NCI-H2081 (cell line): Measurements from ENCODE around the gene IRF5.

Experiments used
- DNase-seq, 2 experiments: peaks; one replicate each; lab custom pipeline; 2025; lab: John Stamatoyannopoulos, UW

Gene IRF5

DNA sequence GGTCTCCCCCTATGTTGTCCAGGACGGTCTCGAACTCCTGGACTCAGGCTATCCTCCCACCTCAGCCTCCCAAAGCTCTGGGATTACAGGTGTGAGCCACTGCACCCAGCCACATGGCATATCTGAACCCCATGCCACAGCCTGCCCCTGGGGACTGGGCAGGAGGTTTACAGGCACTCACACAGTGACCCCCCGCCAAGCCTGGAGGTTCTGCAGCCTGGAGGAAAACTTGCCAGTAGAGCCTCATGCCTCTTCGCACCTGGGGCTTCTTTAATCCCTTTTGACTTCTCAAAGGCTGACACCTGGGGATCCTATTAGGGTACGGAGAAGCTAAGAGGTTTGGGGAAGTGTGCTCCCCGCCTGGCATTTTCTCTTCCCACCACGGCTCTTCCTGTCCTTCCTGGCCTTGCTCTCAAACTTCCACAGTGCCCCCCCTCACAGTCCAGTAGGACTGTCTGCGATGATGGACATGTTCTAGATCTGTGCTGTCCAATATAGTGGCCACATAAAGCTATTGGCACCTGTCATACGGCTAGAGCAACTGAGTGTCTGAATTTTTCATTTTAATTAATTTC is 15.8 kb upstream of the IRF5 start:
- DNase-seq, result no peak

DNA sequence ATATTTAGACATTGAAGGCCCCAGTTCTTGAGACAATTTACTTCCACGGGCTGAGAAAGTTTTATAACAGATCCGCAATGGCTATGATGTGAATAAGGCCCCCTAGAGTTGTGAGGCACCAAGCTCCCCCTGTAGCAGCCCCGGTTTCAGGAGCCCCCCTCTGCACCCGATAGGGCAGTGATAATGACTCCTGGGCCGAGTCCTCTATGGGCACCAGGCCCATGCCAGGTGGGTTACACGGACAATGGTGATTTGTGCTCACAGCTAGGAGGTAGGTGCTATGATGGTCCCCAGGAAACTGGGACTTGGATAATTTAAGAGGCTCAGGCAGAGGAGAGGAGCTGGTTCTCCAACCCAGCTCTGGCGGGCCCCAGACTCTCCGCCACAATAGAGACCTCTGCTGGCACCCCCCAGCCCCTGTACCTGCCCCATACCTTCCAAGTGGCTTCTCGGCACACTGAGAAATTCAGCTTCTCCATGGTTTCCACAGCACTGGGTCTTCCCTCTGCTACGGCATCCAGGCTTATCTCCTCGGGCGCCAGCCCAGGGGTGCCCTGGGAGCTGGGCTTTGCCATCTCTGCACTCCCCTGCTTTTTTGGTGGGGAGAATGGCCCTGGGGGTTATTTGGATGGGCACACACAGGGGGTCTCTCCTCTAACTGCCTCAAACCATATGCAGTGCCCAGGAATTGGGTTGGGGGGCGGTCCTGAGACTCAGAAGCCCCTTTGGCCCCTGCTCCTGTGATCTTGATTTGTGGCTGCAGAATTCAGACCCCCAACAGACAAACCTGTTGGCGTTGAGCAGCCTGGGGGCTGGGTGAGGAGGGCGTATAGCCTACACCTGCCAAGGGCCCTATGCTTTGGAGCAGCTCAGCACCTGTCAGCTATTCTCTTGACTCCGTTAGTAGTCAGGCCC is 15.0 kb upstream of the IRF5 start:
- no peak for DNase-seq

DNA sequence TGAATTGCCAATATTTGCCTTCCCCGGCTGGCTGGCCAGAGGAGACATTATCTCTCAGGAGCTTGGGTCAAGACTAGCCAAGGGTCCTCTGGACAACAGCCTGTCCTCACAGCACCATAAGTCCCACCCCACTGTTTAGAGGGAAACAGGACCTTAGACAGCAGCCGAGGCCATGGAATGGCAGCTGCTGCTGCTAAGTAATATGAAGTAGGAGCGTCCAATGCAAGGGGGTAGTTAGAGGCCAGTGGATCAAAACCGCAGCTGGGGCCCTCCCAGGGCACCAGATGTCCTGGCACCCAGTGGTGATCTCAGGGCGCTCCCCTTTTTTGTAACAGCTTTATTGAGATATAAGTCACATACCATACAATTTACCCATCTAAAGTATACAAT is 14.3 kb upstream of the IRF5 start:
- DNase-seq, result no peak

DNA sequence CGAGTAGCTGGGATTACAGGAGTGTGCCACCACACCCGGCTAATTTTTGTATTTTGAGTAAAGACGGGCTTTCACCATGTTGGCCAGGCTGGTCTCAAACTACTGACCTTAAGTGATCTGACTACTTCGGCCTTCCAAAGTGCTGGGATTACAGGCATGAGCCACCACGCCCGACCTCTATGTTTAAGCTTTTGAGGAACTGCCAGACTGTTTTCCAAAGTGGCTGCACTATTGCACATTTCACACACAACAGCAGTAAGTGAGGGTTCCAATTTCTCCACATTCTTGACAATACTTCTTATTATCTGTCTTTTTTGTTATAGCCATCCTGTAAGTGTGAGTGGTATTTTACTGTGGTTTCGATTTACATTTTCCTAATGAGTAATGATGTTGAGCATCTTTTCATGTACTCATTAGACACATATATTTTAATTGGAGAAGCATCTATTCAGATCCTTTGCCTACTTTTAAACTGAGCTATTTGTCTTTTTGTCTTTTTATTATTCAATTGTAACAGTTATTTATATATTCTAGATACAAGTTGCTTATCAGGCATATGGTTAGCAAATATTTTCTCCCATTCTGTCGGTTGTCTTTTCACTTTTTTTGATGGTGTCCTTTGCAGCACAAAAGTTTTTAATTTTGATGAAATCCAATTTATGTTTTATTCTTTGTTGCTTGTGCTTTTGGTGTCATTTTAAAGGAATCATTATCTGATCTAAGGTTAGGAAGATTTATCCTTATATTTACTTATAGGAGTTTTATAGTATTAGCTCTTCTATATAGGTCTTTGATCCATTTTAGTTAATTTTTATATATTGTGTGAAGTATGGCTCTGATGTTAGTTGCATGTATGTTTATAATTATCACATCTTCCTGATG is 12.8 kb upstream of the IRF5 start:
- DNase-seq, result no peak

DNA sequence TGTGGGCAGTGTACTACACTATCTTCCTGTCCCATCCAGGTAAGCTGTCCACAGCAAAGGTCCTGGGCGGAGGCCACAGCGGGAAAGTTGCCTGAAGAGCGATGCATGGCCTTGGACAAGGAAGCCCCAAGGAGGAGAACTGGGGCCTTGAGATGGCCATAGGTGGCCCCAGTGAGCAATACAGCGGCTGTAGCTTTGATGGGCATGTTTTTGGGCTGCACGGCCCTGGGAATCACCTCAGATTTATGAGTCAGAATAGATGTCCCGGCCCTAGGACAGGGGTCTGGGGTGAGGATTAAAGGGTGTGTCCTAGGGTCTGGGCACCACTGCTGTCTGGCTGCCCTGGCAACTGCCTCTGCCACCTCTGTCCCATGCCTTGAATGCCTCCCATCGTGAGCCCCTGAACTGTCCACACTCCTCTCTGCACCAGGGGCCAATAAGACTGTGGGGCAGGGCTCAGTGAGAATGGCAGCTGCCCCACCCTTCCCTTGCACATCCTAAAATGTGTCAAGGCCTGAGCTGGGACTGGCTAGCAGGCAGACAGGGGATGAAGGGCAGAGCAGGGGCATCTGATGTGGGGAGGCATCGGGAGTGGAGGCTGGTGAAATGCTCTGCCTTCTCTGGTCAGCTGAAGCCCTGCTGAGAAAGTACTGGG is 9.4 kb upstream of the IRF5 start:
- no peak for DNase-seq

DNA sequence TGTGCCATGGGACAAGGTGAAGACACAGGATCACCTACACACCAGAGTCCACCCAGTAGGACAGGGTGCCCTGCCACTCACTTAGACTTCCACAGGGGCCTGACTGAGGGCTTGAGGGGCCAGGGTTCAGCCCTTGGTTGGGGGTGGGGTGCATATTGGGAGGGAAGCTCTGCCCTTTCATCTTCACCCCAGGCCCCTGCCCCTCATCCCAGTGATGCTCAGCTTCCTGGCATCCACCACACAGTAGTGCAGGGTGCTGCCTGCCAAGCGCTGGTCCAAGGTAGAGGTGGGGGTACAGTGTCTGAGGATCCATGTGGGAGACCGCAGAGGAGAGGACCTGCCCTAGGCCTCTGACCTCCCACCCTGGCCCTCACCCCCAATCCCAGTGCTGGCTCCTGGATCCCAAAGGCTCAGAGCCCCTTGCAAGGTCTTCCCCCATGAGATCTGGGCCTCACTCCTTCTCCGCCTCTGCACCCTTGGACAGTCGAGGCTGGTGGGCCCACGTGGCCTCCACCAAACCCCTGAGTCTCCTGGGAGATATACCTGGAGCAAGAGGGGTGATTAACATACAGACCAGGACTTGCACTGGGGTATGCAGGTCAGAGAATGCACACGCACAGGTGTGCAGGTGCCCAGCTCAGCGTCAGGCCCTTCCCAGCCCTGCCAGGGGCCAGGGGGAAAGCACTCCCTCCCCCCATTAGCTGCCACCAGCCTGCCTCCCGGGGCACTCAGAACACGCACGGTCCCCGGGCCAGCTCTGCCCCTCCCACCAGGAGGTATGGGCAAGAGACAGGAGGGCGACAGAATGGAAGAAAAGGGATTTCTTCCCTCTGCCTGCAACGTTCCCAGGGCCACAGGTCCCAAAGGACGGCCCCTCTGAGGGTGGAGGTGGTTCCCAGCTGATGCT is 8.6 kb upstream of the IRF5 start:
- no peak for DNase-seq

DNA sequence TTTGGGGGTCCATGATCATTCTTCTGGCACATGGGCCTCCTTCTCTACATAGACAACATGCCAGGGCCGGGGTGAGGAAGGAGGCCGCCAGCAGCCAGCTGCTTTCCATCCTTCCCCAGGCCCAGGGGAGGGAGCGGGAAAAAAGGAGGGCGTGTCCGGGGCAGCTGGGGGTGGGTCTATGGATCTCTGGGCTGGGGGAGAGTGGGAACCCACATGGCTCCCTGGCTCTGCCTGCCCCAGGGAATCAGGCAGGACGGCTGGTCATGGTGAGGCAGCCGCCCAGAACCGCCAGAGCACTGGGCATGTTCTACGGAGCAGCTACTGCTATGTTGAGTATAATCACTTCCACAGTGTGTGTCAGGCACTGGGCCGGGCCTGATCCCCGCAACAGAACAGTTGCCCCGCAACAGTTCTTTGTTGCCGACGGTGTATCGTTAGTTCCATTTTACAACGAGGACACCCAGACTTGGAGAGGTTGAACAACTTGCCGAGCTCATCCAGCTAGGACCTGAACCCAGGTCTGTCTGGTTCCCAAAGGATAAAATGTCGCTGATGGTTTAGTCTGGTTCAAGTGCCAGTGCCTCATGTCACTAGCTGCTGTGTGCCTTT is 6.4 kb upstream of the IRF5 start:
- no peak for DNase-seq

DNA sequence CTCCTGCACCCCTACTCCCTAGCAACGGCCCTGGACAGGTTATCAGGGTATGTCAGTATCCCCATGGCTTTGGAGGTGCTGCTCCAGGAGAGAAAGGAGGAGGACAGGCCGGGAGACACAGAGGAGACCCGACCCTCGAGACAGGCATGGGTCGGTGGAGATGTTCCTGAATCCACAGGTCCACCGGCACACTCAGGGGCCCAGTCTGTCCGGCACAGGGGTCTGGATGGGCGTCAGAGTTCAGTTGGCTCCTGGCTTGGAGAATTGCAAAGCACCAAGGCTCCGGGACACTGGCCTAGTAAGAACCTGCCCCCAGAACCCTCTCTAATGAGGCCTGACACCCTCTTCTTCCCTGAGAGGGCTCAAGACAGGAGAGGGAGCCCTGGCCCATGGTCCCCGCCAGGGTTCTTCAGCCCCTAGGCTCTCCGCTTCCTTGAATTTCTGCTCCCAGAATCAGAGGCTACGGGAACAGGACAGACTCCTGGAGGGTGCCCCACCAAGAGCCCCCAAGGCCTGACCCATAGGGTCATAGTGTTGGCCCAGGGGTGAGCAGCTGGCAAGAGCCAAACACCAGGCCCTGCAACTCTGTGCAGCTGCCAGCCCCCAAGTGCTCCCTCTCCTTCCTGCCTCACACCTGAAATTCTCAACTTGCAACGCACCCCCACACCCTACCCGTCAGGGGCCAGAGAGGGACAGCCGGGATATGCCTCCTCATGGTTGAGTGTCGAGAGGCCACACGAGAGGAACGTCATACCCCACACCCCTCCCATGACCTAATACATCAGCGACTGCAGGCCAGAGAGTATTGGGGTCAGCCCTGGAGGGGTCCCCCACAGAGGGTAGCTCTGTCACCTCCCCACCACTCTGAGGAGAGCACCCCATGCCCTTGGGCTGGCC is 5.5 kb upstream of the IRF5 start:
- DNase-seq, result no peak

DNA sequence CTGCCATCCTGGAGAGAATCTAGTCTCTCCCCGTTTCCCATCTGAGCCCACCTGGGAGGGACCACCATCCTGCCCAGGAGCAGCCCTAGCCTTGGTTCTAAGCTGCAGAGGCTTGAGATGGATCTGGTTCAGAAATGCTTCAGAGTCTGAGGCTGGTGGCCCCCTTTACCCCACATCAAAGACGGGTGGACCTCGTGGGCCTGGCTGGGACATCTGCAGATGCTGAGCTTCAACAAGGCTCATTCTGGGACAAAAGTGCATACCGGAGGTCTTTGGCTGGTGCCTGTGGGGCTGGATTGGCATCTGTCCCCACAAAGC is 4.9 kb upstream of the IRF5 start:
- DNase-seq, result no peak

DNA sequence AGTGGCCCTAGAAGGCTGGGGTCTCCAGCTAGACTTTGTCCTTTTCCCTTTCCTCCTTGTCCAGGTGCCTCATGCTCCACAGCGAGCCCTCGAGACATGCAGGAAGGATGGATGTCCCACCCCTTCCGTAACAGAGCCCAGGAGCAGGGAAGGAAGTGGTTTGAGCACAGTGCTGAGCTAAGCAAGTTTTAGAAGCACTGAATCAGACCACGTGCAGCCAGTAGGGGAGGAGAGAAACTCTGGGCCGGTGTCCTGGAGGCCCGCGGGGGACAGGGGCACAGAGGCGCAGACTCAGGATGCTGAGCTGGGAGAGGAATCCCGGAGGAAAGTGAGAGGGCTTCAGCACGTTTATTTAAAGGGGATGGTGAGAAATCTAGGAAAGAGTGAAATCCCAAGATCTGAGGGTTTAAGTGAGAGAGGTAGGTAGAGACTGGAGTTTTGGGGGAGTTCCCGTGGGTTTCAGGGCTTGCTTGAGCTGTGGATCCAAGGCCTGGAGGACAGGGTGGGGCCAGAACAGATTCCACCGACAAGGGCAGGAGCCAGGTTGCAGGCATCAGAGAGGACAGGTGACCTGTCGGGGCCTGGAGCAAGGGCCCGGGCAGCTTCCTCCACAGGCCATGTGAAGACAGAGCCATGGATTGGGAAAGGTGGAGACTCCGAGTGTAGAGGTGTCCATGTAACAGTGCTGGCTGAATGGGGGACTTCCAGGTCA is 4.4 kb upstream of the IRF5 start:
- DNase-seq, result no peak

DNA sequence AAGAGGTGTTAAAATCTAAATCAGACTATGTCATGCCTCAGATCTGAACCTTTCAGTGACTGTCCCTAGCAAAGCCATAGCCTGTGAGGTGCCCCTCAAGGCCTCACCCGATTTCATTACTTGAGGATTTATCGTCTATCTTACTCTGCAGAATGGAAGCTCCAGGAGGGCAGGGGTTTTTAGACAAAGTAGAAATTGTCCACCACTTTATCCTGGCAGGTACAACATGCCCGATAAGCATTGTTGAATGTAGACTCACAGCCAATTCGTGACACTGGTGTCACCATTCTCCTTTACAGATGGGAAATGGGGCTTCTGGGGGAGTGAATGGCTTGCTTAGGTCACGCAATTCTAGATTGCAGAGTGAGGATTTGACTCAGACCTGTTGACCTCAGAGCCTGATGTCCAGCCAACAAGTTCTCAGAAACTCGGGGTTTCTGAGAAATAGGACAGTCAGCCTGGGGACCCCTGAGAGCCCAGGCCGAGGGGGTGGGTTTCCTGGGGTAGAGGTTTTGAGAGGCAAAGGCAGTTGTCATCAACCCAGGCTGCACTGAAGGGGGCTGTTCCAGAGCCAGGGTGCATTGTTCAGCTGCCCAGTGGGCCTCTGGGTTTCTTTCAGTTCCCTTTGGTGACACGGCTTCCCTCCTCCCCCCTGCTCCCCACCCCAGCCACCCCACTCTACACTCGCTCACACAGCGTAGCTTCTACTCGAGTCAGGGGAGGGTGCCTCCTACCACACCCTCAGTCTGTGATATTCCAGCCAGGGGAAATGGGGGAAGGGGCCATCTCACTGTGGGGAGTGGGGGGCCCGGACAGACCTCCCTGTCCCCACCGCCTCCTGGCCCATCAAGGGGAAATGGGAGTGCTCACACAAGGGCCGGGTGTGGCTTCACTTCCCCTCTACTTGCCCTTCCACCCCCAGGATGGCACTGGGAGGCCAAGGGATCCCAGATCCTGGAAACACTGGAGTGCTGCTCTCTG is 3.1 kb upstream of the IRF5 start:
- no peak for DNase-seq

DNA sequence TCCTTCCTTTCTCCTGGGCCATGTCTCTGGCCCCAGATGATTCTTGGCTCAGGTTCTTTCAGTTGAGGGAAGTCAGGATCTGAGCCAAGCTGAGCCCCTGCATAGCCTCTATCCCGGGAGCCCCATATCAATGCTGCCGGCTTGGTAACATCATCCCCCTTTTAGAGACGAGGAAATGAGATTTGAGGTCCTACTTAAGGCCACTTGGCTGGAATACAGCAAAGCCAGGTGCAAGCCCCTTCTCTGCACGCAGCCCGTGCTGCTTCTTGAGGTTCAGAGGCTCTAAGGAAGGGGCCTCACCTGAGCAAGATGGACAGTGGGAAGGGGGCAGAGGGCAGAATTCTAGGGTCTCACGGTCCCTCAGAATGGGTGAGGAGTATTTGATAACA is 2.4 kb upstream of the IRF5 start:
- no peak for DNase-seq

DNA sequence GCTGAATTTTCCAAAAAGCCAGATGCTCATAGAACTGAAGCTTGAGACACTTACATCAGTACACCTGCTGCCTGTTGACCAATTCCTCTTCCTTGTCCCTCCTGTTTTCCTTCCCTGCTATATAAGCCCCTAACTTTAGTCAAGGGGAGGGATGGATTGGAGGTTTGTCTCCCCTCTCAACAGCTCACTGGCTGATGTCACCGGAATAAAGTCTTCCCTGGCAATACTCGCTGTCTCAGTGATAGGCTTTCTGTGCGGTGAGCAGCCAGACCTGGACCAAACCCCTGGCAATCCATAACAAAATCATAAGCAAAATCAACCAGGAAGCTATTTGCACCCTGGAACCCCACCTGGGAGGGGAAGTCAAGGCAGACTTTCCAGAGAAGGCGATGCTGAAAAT is 929 bp upstream of the IRF5 start:
- DNase-seq, result no peak

DNA sequence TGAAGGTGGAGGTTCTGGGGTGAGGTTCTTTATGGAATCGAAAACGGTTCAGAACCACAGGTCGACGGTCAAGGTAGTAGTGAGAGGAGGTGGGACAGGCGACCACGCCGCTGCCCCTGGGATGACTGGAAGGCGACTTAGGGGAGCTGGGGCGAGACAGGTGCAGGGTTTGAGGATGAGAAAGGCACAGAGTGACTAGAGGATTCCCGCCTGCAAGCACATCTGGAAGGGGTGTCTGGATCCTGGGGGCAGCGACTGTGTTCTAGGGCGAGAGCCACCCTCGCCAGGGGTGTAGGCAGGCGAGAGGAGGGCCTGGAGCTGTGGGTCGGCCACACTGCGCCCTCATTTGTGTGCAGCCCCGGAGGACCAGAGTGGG is 468 bp upstream of the IRF5 start:
- no peak for DNase-seq

DNA sequence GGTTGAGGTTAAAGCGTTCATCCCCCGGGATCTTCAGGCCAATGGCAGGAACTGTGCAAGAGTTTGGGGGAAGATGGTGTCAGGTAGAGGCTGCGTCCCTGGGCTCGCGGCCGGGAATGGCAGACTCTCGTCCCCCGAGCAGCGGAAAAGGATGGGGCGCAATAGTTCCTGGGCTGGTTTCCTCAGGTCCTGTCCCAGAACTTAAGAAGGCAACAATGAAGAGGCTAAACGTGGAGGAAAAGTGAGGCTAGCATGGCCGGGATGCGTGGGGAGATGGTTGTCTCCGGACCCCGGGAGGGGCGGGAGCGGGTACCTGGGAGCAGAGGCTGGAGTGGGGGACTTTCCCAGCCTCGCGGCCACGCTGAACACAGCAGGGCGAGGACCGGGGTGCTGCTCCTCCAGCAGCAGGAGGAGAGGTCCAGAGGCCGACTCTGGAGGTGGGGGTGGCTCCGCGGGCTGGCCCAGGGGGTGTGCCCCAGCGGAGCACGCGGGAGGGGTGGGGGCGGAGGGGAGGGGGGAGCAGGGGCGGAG is 882 bp downstream of the IRF5 start:
- DNase-seq, result no peak

DNA sequence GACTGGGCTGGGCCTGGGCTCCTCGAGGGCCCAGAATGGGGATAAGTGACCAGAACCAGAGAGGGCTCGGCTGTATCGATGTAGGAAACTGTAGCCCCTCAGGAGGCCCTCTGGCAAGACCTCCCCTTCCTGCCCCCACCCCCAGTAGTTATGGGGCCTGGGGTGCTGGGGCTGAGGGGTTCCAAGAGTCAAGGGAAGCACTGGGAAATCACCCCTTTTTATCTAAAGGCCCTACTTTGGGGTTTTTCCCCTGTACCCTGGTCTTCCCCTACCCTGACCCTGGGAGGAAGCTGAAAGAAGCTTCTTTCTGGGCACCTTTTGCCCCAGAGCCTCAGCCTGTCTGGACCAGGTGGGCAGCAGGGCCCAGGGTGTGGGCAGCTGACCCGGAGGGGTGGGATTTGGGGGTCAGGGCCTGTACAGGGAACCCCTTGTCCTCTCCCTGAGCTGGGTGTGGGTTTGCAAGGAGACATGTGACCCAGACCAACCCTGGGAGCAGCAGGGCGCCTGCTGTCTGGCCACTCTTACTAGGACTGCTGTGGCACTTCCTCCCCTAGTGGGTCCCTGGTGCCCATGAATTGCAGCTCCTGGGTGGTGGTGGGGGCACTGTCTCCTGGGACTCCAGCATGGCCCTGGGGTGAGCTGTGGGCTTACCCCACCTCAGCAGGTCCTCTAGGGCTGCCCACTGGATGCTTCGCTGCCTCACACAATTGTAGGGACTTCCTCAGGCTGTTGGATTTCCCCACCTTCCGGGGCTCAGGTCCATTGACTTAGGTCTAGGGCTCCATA is 1.5 kb downstream of the IRF5 start:
- no peak for DNase-seq

DNA sequence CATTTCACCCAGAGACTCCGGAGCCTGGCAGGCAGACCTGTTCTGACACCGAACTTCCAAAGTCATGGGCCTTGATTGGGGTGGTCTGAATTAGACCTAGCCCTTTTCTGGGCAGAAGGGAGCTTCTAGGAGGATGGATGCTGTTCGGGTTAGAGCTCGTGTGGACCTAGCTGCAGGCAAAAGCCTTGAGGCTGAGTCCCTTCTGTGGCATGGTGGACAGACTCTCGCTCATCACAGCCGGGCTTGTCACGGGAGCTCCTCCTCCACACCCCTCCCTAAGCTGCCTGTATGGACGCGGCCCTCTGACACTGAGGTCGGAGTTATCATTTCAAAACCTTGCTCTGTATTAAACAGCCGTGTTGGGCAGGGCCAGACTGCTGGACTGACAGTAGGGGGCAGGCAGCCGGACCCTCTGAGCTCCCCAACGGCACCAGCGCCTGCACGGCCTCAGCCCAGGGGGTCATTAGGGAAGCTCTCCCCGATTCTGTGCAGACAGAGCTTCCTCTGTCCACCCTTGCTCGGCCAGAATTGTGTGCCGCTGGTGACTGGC is 2.2 kb downstream of the IRF5 start:
- no peak for DNase-seq
